ENCODE data around the gene ALDH3B2. TPM values are rescaled to one million over a fixed set of nuclear protein-coding genes. Genes with fewer than 3 reads are reported as not detected.
"Not testable (repeated sequence)": the region's sequence is repeated elsewhere in the genome, so short reads cannot be mapped to it uniquely, and the experiment has no call there.

Gene ALDH3B2
- total RNA-seq, 4 donors from 2014 or later = 3.4 TPM; not detected in 3

GRCh38 chr11:67694875-67695555, 20.6 kb upstream of the ALDH3B2 start:
- WGBS, 2 donors (ENCODE audit: low coverage in 1 of 2) = 89 to 100% methylated on average over 2 to 8 of the region's 28 CpGs
- Histone ChIP-seq H3K4me3 (no peak overlapping the region), H3K36me3 (no peaks in the 10 kb centered on the region), H3K4me1 (no peaks in the 10 kb centered on the region), H3K27me3 (peaks cover 30% of the 10 kb centered on the region), H3K27ac (no peak overlapping the region), H3K9me3 (peaks cover 0 to 7% (median 0%) of the 10 kb centered on the region in 3 donors)
- TF ChIP-seq EP300 (IDR thresholded peaks at IDR 0.05) = no peak
- TF ChIP-seq CTCF (IDR thresholded peaks at IDR 0.05) = no peak
- no peak for TF ChIP-seq POLR2AphosphoS5 (IDR thresholded peaks at IDR 0.05)
- ATAC-seq = no peak

GRCh38 chr11:67691149-67691548, 16.7 kb upstream of the ALDH3B2 start:
- no peaks in the 10 kb centered on the region for H3K4me1 ChIP-seq
- H3K27me3 ChIP-seq = peaks cover 31% of the 10 kb centered on the region
- H3K36me3 ChIP-seq = no peaks in the 10 kb centered on the region
- ATAC-seq = no peak
- 44% methylated on average over 2 of the region's 2 CpGs for WGBS, 2 donors (ENCODE audit: low coverage in 1 of 2)
- H3K9me3 ChIP-seq = no peaks in the 10 kb centered on the region
- H3K4me3 ChIP-seq = no peak overlapping the region
- no peak for TF ChIP-seq POLR2AphosphoS5 (IDR thresholded peaks at IDR 0.05)
- TF ChIP-seq POLR2A (IDR thresholded peaks at IDR 0.05) = no peak
- no peak overlapping the region for H3K27ac ChIP-seq

- WGBS, 2 donors (ENCODE audit: low coverage in 1 of 2) = 66 to 89% methylated on average over 3 to 4 of the region's 4 CpGs
- Histone ChIP-seq H3K27me3 (peaks cover 35% of the 10 kb centered on the region), H3K9me3 (no peaks in the 10 kb centered on the region), H3K36me3 (no peaks in the 10 kb centered on the region), H3K4me3 (no peak overlapping the region), H3K27ac (no peak overlapping the region), H3K4me1 (no peaks in the 10 kb centered on the region)
- TF ChIP-seq POLR2A (IDR thresholded peaks at IDR 0.05) (no peak), POLR2AphosphoS5 (IDR thresholded peaks at IDR 0.05) (no peak), EP300 (IDR thresholded peaks at IDR 0.05) (no peak), CTCF (IDR thresholded peaks at IDR 0.05) (no peak)
- ATAC-seq = no peak
Observed at GRCh38 chr11:67689178-67689577, 14.8 kb upstream of the ALDH3B2 start.

GRCh38 chr11:67687986-67688385, 13.6 kb upstream of the ALDH3B2 start:
- Histone ChIP-seq H3K9me3 (no peaks in the 10 kb centered on the region), H3K36me3 (no peaks in the 10 kb centered on the region), H3K4me1 (no peaks in the 10 kb centered on the region), H3K27ac (no peak overlapping the region), H3K4me3 (no peak overlapping the region), H3K27me3 (peaks cover 35% of the 10 kb centered on the region)
- ATAC-seq = no peak
- WGBS, 2 donors (ENCODE audit: low coverage in 1 of 2) = 50% methylated on average over 1 of the region's 2 CpGs; no CpG with 5 or more reads in 1 of the 2 donors
- TF ChIP-seq EP300 (IDR thresholded peaks at IDR 0.05) = no peak
- no peak for TF ChIP-seq POLR2A (IDR thresholded peaks at IDR 0.05)
- no peak for TF ChIP-seq CTCF (IDR thresholded peaks at IDR 0.05)
- TF ChIP-seq POLR2AphosphoS5 (IDR thresholded peaks at IDR 0.05) = no peak

GRCh38 chr11:67685641-67686332, 11.4 kb upstream of the ALDH3B2 start:
- not testable (repeated sequence) for H3K4me3 ChIP-seq, ATAC-seq, H3K4me1 ChIP-seq, H3K9me3 ChIP-seq, H3K36me3 ChIP-seq, H3K27ac ChIP-seq
- 49 to 59% methylated on average over 5 to 8 of the region's 8 CpGs for WGBS, 2 donors (ENCODE audit: low coverage in 1 of 2)
- H3K27me3 ChIP-seq = peaks cover 35% of the 10 kb centered on the region

- not testable (repeated sequence) for H3K9me3 ChIP-seq, H3K4me1 ChIP-seq, H3K4me3 ChIP-seq, ATAC-seq, H3K36me3 ChIP-seq, H3K27ac ChIP-seq
- H3K27me3 ChIP-seq = peaks cover 21% of the 10 kb centered on the region
- WGBS, 2 donors (ENCODE audit: low coverage in 1 of 2) = 70 to 79% methylated on average over 8 to 11 of the region's 14 CpGs
Observed at GRCh38 chr11:67682126-67683034, 8.0 kb upstream of the ALDH3B2 start.

All from gastroesophageal sphincter (tissue), 4 donors.